GM12878 (cell line): Measurements from ENCODE around the gene ZFYVE19. TPM values are rescaled to one million over a fixed set of nuclear protein-coding genes. Genes with fewer than 3 reads are reported as not detected.

ENCODE experiments used
- ATAC-seq: fragments of 200-7000 bp; cut with Tn5 transposase; 3 replicates; pipeline ENCODE4 v1.9.1; 2020; ENCODE audit warnings: mild to moderate bottlenecking, moderate library complexity
- BruUV-seq: library from RNA; stranded (reverse); fragments of 400-500 nt; replicated peaks from 2 replicates; lab custom pipeline; 2021; lab: Mats Ljungman, UMichigan
- CTCF ChIA-PET: fragments of 300-600 bp; sonication (Branson Sonifier 250); formaldehyde crosslinking; extraction: SDS; loops from one replicate; lab custom pipeline; 2021; ENCODE audit warnings: inconsistent platforms; lab: Yijun Ruan, JAX
- POLR2A ChIA-PET: fragments of 350-600 bp; formaldehyde crosslinking; extraction: SDS; loops from one replicate; lab custom pipeline; 2021; ENCODE audit warnings: inconsistent platforms; lab: Charles Lee
- RAD21 ChIA-PET: fragments of 300-600 bp; sonication (Branson Sonifier 250); formaldehyde crosslinking; loops from one replicate; lab custom pipeline; 2023; ENCODE audit warnings: antibody characterized with exemption; ENCODE audit not compliant: unreplicated experiment; lab: Charles Lee
- SMC1A ChIA-PET: fragments of 300-600 bp; sonication (Branson Sonifier 250); formaldehyde crosslinking; loops from one replicate; lab custom pipeline; 2023; ENCODE audit not compliant: unreplicated experiment, uncharacterized antibody; lab: Charles Lee
- DNase-seq: peaks from one replicate; pipeline ENCODE4 v3.0.0-alpha.2; 2011; ENCODE audit warnings: low read depth, low spot score
- FAIRE-seq: peaks from 3 replicates; lab custom pipeline; 2011; peaks lifted over from hg19 to GRCh38; lab: Jason Lieb, UNC
- H2AFZ ChIP-seq: 2 replicates; pipeline ENCODE4 v1.6.0; 2011; ENCODE audit warnings: low read depth, low read length, control low read depth; ENCODE audit not compliant: control insufficient read depth
- H3K27ac ChIP-seq: 2 replicates; pipeline ENCODE4 v1.5.1; 2011; ENCODE audit warnings: control low read depth; ENCODE audit not compliant: control insufficient read depth, insufficient read depth
- H3K27me3 ChIP-seq, 2 experiments: replicated peaks in 1 of 2; 2 replicates each; pipeline versions ENCODE4 v1.6.0 to v1.6.1; 2011; ENCODE audit warnings: low read length in 1 of 2; ENCODE audit not compliant: control insufficient read depth in 2 of 2, insufficient read depth in 2 of 2
- H3K36me3 ChIP-seq, 2 experiments: 2 replicates each; pipeline ENCODE4 v1.5.1; 2011; ENCODE audit warnings: low read length in 1 of 2; ENCODE audit not compliant: control insufficient read depth in 2 of 2, insufficient read depth in 2 of 2
- H3K4me1 ChIP-seq: 2 replicates; pipeline ENCODE4 v1.6.1; 2011; ENCODE audit warnings: mild to moderate bottlenecking, low read length, moderate library complexity, mixed read lengths; ENCODE audit not compliant: control insufficient read depth, insufficient read depth
- H3K4me2 ChIP-seq: 2 replicates; pipeline ENCODE4 v1.6.0; 2011; ENCODE audit warnings: control low read depth; ENCODE audit not compliant: control insufficient read depth, insufficient read depth
- H3K4me3 ChIP-seq: fragments of 200-600 bp; sonication (generic); 2 replicates; pipeline ENCODE4 v1.5.1; 2016
- H3K79me2 ChIP-seq: 2 replicates; pipeline ENCODE4 v1.6.0; 2011; ENCODE audit warnings: low read length; ENCODE audit not compliant: control insufficient read depth, insufficient read depth
- H3K9ac ChIP-seq: 2 replicates; pipeline ENCODE4 v1.8.0; 2011; ENCODE audit warnings: low read length, control low read depth, mixed read lengths; ENCODE audit not compliant: control insufficient read depth, insufficient read depth
- H3K9me3 ChIP-seq: replicated peaks from 3 replicates; pipeline ENCODE4 v1.5.1; 2011; ENCODE audit warnings: mild to moderate bottlenecking, low read length; ENCODE audit not compliant: control insufficient read depth, insufficient read depth
- H4K20me1 ChIP-seq: 2 replicates; pipeline ENCODE4 v1.6.0; 2011; ENCODE audit not compliant: control insufficient read depth, insufficient read depth
- JUNB ChIP-seq: IDR thresholded peaks from 2 replicates; pipeline ENCODE4 v1.6.1; 2016; ENCODE audit warnings: antibody characterized with exemption, mild to moderate bottlenecking
- NR2F1 ChIP-seq: fragments of 450-650 bp; conservative IDR thresholded peaks from 2 replicates; pipeline ENCODE4 v1.6.1; 2017; ENCODE audit warnings: mild to moderate bottlenecking
- RELB ChIP-seq: fragments of 450-650 bp; IDR thresholded peaks from 2 replicates; pipeline ENCODE4 v1.6.1; 2017; ENCODE audit warnings: low read depth, mild to moderate bottlenecking, moderate library complexity
- STAT3 ChIP-seq: IDR thresholded peaks from 2 replicates; pipeline ENCODE4 v1.6.1; 2011; ENCODE audit warnings: low read depth, low read length, improper control_type of control experiment
- TAF1 ChIP-seq: IDR thresholded peaks from 2 replicates; pipeline ENCODE4 v1.6.1; 2011; ENCODE audit warnings: mild to moderate bottlenecking, low read depth, low read length, borderline replicate concordance
- WGBS: methylation state at CpG from one replicate; pipeline ENCODE4 v1.1.6; 2016; ENCODE audit warnings: low lambda C conversion rate; ENCODE audit not compliant: insufficient replicate concordance, insufficient coverage; ENCODE audit errors: missing lambda C conversion rate; 5-methylcytosine and 5-hydroxymethylcytosine counted together
- in situ Hi-C: fragments of 300-500 bp; cut with MboI; formaldehyde crosslinking; loops from 9 replicates; pipeline ENCODE4 v1.14.3; 2018; ENCODE audit warnings: mixed read lengths
- intact Hi-C: fragments of 100-400 bp; cut with micrococcal nuclease; formaldehyde crosslinking; loops from one replicate; pipeline ENCODE4 v1.14.2; 2022; ENCODE audit not compliant: unreplicated experiment
- polyA plus RNA-seq, 11 experiments: library from polyadenylated mRNA; depleted of rRNA in 4 of 11; unstranded in 6 of 11; stranded (reverse) in 5 of 11; fragments of >200 nt; fragmentation: Nextera tagmentation in 4 of 11; fragmentation: Illumina TruSeq in 1 of 11; extraction: Ambion mirVana in 4 of 11; extraction: Trizol in 1 of 11; gene quantifications; 1 replicate in 1 of 11; 2 replicates in 10 of 11; pipeline versions ENCODE4 v1.2.1 to v1.2.3, GENCODE V29; 2011 to 2016; ENCODE audit warnings: inconsistent platforms in 2 of 11, missing spikeins in 2 of 11, low read depth in 1 of 11
- total RNA-seq, 4 experiments: library from RNA; depleted of rRNA in 3 of 4; stranded (reverse); fragments of >200 nt in 3 of 4; fragmentation: Illumina TruSeq in 1 of 4; extraction: Trizol in 1 of 4; gene quantifications; 2 replicates each; pipeline versions ENCODE4 v1.2.1 to v1.2.3, GENCODE V29; 2013 to 2021

ZFYVE19 gene
- total and polyA plus RNA-seq, 10 of the 15 experiments (the other 5 are each of a cell fraction or from before 2014, with no cell fraction given), result 1.7 to 36.3 (median 17.0) TPM

GRCh38 chr15:40845511-40846284 is 38.8 kb downstream of the ZFYVE19 start:
- Histone ChIP-seq H3K27me3 (peaks cover 1 to 3% of the 10 kb centered on the region in 2 experiments; a peak in 1 of 4 replicates), H3K27ac (peak overlapping the region; percentile 76; the same call in 1 of the 2 replicates), H3K9ac (0 out of 2 replicates have a peak overlapping the region, but pooled peaks have one; percentile 45), H4K20me1 (no peaks in the 10 kb centered on the region), H3K4me2 (peak overlapping the region; percentile 86), H3K9me3 (no peaks in the 10 kb centered on the region), H3K4me3 (peak overlapping the region; percentile 45; the same call in 1 of the 2 replicates), H3K36me3 (no peaks in the 10 kb centered on the region), H3K4me1 (peaks cover 26% of the 10 kb centered on the region), H2AFZ (no peak overlapping the region), H3K79me2 (no peaks in the 10 kb centered on the region)
- ChIA-PET POLR2A (interaction anchor here (1.0 to 5.0 kb wide), 4 partner anchors 12 to 45 kb away, joined by 3 to 39 read pairs (median 10); partner anchors contain the start of gene RHOV), RAD21 (interaction anchor here (1.4 to 5.0 kb wide), 5 partner anchors 12 to 48 kb away, joined by 6 to 41 read pairs (median 20); partner anchors contain the start of genes RHOV and VPS18), CTCF (interaction anchor here (1.6 to 8.8 kb wide), 3 partner anchors 13 to 59 kb away, joined by 3 to 140 read pairs (median 37); no protein-coding TSS in a partner anchor), SMC1A (interaction anchor here (1.3 to 5.0 kb wide), 4 partner anchors 13 to 338 kb away, joined by 4 to 47 read pairs (median 20); no protein-coding TSS in a partner anchor)
- no TSS peak for BruUV-seq
- WGBS, result 92% methylated on average over 7 of the region's 8 CpGs
- TF ChIP-seq JUNB, result no peak
- no peak for TF ChIP-seq STAT3
- TF ChIP-seq NR2F1, result 0 out of 2 replicates have a peak, but pooled peaks have one; percentile 11
- no peak for TF ChIP-seq TAF1
- TF ChIP-seq RELB, result no peak
- intact Hi-C loops (loop anchor here (5.0 to 10.0 kb wide), 2 partner anchors 38 to 269 kb away; partner anchors contain the start of genes DNAJC17, INO80 and ZFYVE19), in situ Hi-C loops (no loop called here)
- no peak for DNase-seq
- ATAC-seq, result peak; percentile 17; the same call in 2 of the 3 replicates
- FAIRE-seq, result no peak
